Measurements from ENCODE around the gene SOD1.

DNA sequence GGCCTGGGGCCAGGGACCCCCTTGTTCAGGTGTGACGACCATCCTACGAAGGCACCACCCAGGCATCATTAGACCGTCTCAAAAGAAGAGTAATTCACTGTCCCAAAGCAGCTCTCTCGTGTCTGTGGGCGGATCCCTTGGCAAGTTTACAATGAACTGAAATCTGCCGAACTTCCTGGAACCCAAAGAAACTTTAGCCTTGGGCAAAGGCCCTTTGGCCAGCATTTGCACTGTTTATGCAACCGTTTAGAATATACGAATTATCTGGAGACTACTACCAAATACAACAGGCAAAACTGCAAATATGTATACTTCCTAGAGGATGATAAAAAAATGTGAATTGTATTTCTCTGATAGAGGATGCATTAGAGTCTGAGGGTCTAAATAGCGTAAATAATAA, 1.4 kb upstream of the SOD1 start:
- no peak for TF ChIP-seq POLR2A (IDR thresholded peaks at IDR 0.05; ENCODE audit: low read length)
- TF ChIP-seq GATA1 (IDR thresholded peaks at IDR 0.05; ENCODE audit: low read depth, low read length): no peak

Data from erythroblast (primary cell).